GM12878 (cell line): ENCODE results near the gene ZNF710. TPM values are rescaled to one million over a fixed set of nuclear protein-coding genes. Genes with fewer than 3 reads are reported as not detected.
A peak's percentile ranks its signal among the peaks of the same experiment; 100 is the strongest.

Experiments used
- BMI1 ChIP-seq: fragments of 450-650 bp; IDR thresholded peaks from 2 replicates; pipeline ENCODE4 v1.6.1; 2016; ENCODE audit warnings: mild to moderate bottlenecking, moderate library complexity, borderline replicate concordance
- CREB1 ChIP-seq: IDR thresholded peaks from 2 replicates; pipeline ENCODE4 v1.6.1; 2012; ENCODE audit warnings: low read depth, mild to moderate bottlenecking, inconsistent platforms
- CTCF ChIP-seq, 3 experiments: IDR thresholded peaks in 2 of 3; conservative IDR thresholded peaks in 1 of 3; 2 replicates each; pipeline ENCODE4 v1.5.1; 2011; ENCODE audit warnings: low read depth in 3 of 3, low read length in 3 of 3, mild to moderate bottlenecking in 3 of 3, control low read depth in 2 of 3, moderate library complexity in 2 of 3, inconsistent platforms in 1 of 3, mixed read lengths in 1 of 3; ENCODE audit not compliant: control insufficient read depth in 2 of 3, insufficient read depth in 1 of 3; ENCODE audit errors: extremely low read depth in 1 of 3
- E4F1 ChIP-seq: fragments of 450-650 bp; IDR thresholded peaks from 2 replicates; pipeline ENCODE4 v1.6.1; 2018; ENCODE audit warnings: borderline replicate concordance, mild to moderate bottlenecking; ENCODE audit not compliant: partially characterized antibody
- EP300 ChIP-seq, 2 experiments: fragments of 150-350 bp in 1 of 2; IDR thresholded peaks; 2 replicates each; pipeline ENCODE4 v1.6.1; 2011 to 2012; ENCODE audit warnings: low read depth in 2 of 2, low read length in 2 of 2, borderline replicate concordance in 1 of 2, improper control_type of control experiment in 1 of 2, inconsistent platforms in 1 of 2; ENCODE audit not compliant: control insufficient read depth in 1 of 2
- HCFC1 ChIP-seq: fragments of 150-350 bp; IDR thresholded peaks from 2 replicates; pipeline ENCODE4 v1.6.1; 2014; ENCODE audit warnings: low read length
- IKZF1 ChIP-seq: fragments of 450-650 bp; conservative IDR thresholded peaks from 2 replicates; pipeline ENCODE4 v1.6.1; 2017; ENCODE audit warnings: antibody characterized with exemption, mild to moderate bottlenecking
- JUNB ChIP-seq: IDR thresholded peaks from 2 replicates; pipeline ENCODE4 v1.6.1; 2016; ENCODE audit warnings: antibody characterized with exemption, mild to moderate bottlenecking
- KAT2A ChIP-seq: conservative IDR thresholded peaks from 2 replicates; pipeline ENCODE4 v1.6.1; 2011; ENCODE audit warnings: low read depth, low read length; ENCODE audit not compliant: control insufficient read depth
- MTA2 ChIP-seq: fragments of 450-650 bp; IDR thresholded peaks from 2 replicates; pipeline ENCODE4 v1.6.1; 2016; ENCODE audit warnings: low read depth, mild to moderate bottlenecking, moderate library complexity
- MTA3 ChIP-seq: IDR thresholded peaks from 2 replicates; pipeline ENCODE4 v1.6.1; 2012; ENCODE audit warnings: low read length, inconsistent platforms, borderline replicate concordance
- NFYB ChIP-seq: IDR thresholded peaks from 2 replicates; pipeline ENCODE4 v1.6.1; 2011; ENCODE audit warnings: low read depth, mild to moderate bottlenecking, low read length, improper control_type of control experiment, moderate library complexity; ENCODE audit not compliant: insufficient read depth
- PML ChIP-seq: IDR thresholded peaks from 2 replicates; pipeline ENCODE4 v1.6.1; 2012; ENCODE audit warnings: low read length, inconsistent platforms
- POLR2A ChIP-seq: IDR thresholded peaks from 2 replicates; pipeline ENCODE4 v1.6.1; 2011; ENCODE audit warnings: low read depth, mild to moderate bottlenecking, low read length
- USF2 ChIP-seq: IDR thresholded peaks from 2 replicates; pipeline ENCODE4 v1.6.1; 2011; ENCODE audit warnings: low read depth, low read length, improper control_type of control experiment, borderline replicate concordance
- YY1 ChIP-seq: IDR thresholded peaks from 2 replicates; pipeline ENCODE4 v1.6.1; 2011; ENCODE audit warnings: low read depth, mild to moderate bottlenecking, low read length
- polyA plus RNA-seq, 11 experiments: library from polyadenylated mRNA; depleted of rRNA in 4 of 11; unstranded in 6 of 11; stranded (reverse) in 5 of 11; fragments of >200 nt; fragmentation: Nextera tagmentation in 4 of 11; fragmentation: Illumina TruSeq in 1 of 11; extraction: Ambion mirVana in 4 of 11; extraction: Trizol in 1 of 11; gene quantifications; 1 replicate in 1 of 11; 2 replicates in 10 of 11; pipeline versions ENCODE4 v1.2.1 to v1.2.3, GENCODE V29; 2011 to 2016; ENCODE audit warnings: inconsistent platforms in 2 of 11, missing spikeins in 2 of 11, low read depth in 1 of 11
- total RNA-seq, 4 experiments: library from RNA; depleted of rRNA in 3 of 4; stranded (reverse); fragments of >200 nt in 3 of 4; fragmentation: Illumina TruSeq in 1 of 4; extraction: Trizol in 1 of 4; gene quantifications; 2 replicates each; pipeline versions ENCODE4 v1.2.1 to v1.2.3, GENCODE V29; 2013 to 2021
- TF ChIP-seq, protein P1 (sequence below): fragments of 450-650 bp; formaldehyde crosslinking; IDR thresholded peaks from 2 replicates; pipeline ENCODE4 v1.4.0; 2020; ENCODE audit warnings: mild to moderate bottlenecking, moderate library complexity
- TF ChIP-seq, protein P2 (sequence below): fragments of 450-650 bp; IDR thresholded peaks from 2 replicates; pipeline ENCODE4 v1.6.1; 2017; ENCODE audit warnings: mild to moderate bottlenecking, low read depth, inconsistent platforms; ENCODE audit not compliant: poor library complexity, severe bottlenecking

Gene ZNF710
- total and polyA plus RNA-seq, 10 of the 15 experiments (the other 5 are each of a cell fraction or from before 2014, with no cell fraction given): 1.4 to 43.5 (median 9.8) TPM

GRCh38 chr15:90037961-90038631, 37.0 kb downstream of the ZNF710 start (continued):
- TF ChIP-seq EP300 (IDR thresholded peaks at IDR 0.05; ENCODE audit: borderline replicate concordance in 1 of 2, control insufficient read depth in 1 of 2, low read depth in 2 of 2, low read length in 2 of 2) (peak; percentile 99 to 100), IKZF1 (peak; percentile 94), CREB1 (peak; percentile 97), PML (peak; percentile 53; the same call in 1 of the 2 replicates), JUNB (peak; percentile 83), YY1 (0 out of 2 replicates have a peak, but pooled peaks have one; percentile 55), MTA3 (peak; percentile 44; the same call in 1 of the 2 replicates), BMI1 (peak; percentile 81; the same call in 1 of the 2 replicates), MTA2 (peak; percentile 95), POLR2A (no peak), USF2 (peak; percentile 39; the same call in 1 of the 2 replicates), NFYB (no peak), CTCF (IDR thresholded peaks at IDR 0.05 in 2 of 3, conservative IDR thresholded peaks at IDR 0.05 in 1 of 3; ENCODE audit: control insufficient read depth in 2 of 3, extremely low read depth in 1 of 3, insufficient read depth in 1 of 3, low read depth in 3 of 3, low read length in 3 of 3) (no peak), KAT2A (no peak), HCFC1 (0 out of 2 replicates have a peak, but pooled peaks have one; percentile 17), E4F1 (peak; percentile 38)
- TF ChIP-seq, protein P1, sequence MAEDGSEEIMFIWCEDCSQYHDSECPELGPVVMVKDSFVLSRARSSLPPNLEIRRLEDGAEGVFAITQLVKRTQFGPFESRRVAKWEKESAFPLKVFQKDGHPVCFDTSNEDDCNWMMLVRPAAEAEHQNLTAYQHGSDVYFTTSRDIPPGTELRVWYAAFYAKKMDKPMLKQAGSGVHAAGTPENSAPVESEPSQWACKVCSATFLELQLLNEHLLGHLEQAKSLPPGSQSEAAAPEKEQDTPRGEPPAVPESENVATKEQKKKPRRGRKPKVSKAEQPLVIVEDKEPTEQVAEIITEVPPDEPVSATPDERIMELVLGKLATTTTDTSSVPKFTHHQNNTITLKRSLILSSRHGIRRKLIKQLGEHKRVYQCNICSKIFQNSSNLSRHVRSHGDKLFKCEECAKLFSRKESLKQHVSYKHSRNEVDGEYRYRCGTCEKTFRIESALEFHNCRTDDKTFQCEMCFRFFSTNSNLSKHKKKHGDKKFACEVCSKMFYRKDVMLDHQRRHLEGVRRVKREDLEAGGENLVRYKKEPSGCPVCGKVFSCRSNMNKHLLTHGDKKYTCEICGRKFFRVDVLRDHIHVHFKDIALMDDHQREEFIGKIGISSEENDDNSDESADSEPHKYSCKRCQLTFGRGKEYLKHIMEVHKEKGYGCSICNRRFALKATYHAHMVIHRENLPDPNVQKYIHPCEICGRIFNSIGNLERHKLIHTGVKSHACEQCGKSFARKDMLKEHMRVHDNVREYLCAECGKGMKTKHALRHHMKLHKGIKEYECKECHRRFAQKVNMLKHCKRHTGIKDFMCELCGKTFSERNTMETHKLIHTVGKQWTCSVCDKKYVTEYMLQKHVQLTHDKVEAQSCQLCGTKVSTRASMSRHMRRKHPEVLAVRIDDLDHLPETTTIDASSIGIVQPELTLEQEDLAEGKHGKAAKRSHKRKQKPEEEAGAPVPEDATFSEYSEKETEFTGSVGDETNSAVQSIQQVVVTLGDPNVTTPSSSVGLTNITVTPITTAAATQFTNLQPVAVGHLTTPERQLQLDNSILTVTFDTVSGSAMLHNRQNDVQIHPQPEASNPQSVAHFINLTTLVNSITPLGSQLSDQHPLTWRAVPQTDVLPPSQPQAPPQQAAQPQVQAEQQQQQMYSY (CRISPR knock-in tag): no peak
- TF ChIP-seq, protein P2, sequence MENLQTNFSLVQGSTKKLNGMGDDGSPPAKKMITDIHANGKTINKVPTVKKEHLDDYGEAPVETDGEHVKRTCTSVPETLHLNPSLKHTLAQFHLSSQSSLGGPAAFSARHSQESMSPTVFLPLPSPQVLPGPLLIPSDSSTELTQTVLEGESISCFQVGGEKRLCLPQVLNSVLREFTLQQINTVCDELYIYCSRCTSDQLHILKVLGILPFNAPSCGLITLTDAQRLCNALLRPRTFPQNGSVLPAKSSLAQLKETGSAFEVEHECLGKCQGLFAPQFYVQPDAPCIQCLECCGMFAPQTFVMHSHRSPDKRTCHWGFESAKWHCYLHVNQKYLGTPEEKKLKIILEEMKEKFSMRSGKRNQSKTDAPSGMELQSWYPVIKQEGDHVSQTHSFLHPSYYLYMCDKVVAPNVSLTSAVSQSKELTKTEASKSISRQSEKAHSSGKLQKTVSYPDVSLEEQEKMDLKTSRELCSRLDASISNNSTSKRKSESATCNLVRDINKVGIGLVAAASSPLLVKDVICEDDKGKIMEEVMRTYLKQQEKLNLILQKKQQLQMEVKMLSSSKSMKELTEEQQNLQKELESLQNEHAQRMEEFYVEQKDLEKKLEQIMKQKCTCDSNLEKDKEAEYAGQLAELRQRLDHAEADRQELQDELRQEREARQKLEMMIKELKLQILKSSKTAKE: peak; percentile 94
